Neural cell (in vitro differentiated cells): ENCODE data around the gene CLEC14A. TPM values are rescaled to one million over a fixed set of nuclear protein-coding genes. Genes with fewer than 3 reads are reported as not detected.

ENCODE experiments used
- H2AFZ ChIP-seq: fragments of 200-600, 300-800 bp; sonication (generic), shearing (Covaris generic); 2 replicates; pipeline ENCODE4 v1.6.0; 2014; ENCODE audit warnings: low read depth, mild to moderate bottlenecking, antibody characterized with exemption, low read length, moderate library complexity
- H3F3A ChIP-seq: fragments of 200-600 bp; shearing (Covaris generic); 2 replicates; pipeline ENCODE4 v1.6.1; 2016; ENCODE audit warnings: mild to moderate bottlenecking, moderate library complexity, mixed read lengths, antibody characterized with exemption, low read length; ENCODE audit not compliant: insufficient read depth, poor library complexity, severe bottlenecking
- H3K27ac ChIP-seq: fragments of 200-600, 300-800 bp; sonication (generic), shearing (Covaris generic); 2 replicates; pipeline ENCODE4 v1.5.1; 2014; ENCODE audit warnings: mild to moderate bottlenecking, low read length, moderate library complexity
- H3K27me3 ChIP-seq: fragments of 300-800, 200-600 bp; sonication (generic), shearing (Covaris generic); 2 replicates; pipeline ENCODE4 v1.6.0; 2014; ENCODE audit warnings: mild to moderate bottlenecking, low read depth, low read length, moderate library complexity; ENCODE audit not compliant: insufficient read depth
- H3K36me3 ChIP-seq: fragments of 300-800, 200-600 bp; sonication (generic), shearing (Covaris generic); 2 replicates; pipeline ENCODE4 v1.5.1; 2014; ENCODE audit warnings: mild to moderate bottlenecking, antibody characterized with exemption, low read length, moderate library complexity; ENCODE audit not compliant: insufficient read depth
- H3K4me2 ChIP-seq: fragments of 300-800, 200-600 bp; sonication (generic), shearing (Covaris generic); 2 replicates; pipeline ENCODE4 v1.6.0; 2014; ENCODE audit warnings: mild to moderate bottlenecking, low read length
- H3K4me3 ChIP-seq: fragments of 300-800, 200-600 bp; sonication (generic), shearing (Covaris generic); 2 replicates; pipeline ENCODE4 v1.5.1; 2014; ENCODE audit warnings: mild to moderate bottlenecking, low read length, moderate library complexity
- H3K79me2 ChIP-seq: fragments of 200-600 bp; shearing (Covaris generic); replicated peaks from 2 replicates; pipeline ENCODE4 v1.6.0; 2014; ENCODE audit warnings: mild to moderate bottlenecking, low read length, moderate library complexity; ENCODE audit not compliant: insufficient read depth
- H3K9ac ChIP-seq: fragments of 300-800, 200-600 bp; sonication (generic), shearing (Covaris generic); 2 replicates; pipeline ENCODE4 v1.6.1; 2016; ENCODE audit warnings: mild to moderate bottlenecking, low read length, mixed read lengths
- H3K9me2 ChIP-seq: fragments of 200-600 bp; shearing (Covaris generic); 2 replicates; pipeline ENCODE4 v1.6.1; 2016; ENCODE audit warnings: mild to moderate bottlenecking, low read length, mixed read lengths; ENCODE audit not compliant: insufficient read depth
- H3K9me3 ChIP-seq: fragments of 200-600, 300-800 bp; sonication (generic), shearing (Covaris generic); 2 replicates; pipeline ENCODE4 v1.6.1; 2016; ENCODE audit warnings: mild to moderate bottlenecking, mixed run types, low read length, moderate library complexity, mixed read lengths
- H4K20me1 ChIP-seq: fragments of 200-600 bp; shearing (Covaris generic); 2 replicates; pipeline ENCODE4 v1.6.1; 2016; ENCODE audit warnings: mild to moderate bottlenecking, mixed run types; ENCODE audit not compliant: insufficient read depth
- EP300 ChIP-seq: fragments of 450-650 bp; conservative IDR thresholded peaks from 2 replicates; pipeline ENCODE4 v1.6.1; 2014; ENCODE audit warnings: antibody characterized with exemption, mild to moderate bottlenecking, moderate library complexity; ENCODE audit not compliant: poor library complexity, severe bottlenecking
- POLR2AphosphoS5 ChIP-seq: IDR thresholded peaks from 2 replicates; pipeline ENCODE4 v1.6.1; 2012
- RAD21 ChIP-seq: fragments of 450-650 bp; conservative IDR thresholded peaks from 2 replicates; pipeline ENCODE4 v1.6.1; 2014; ENCODE audit warnings: antibody characterized with exemption, mild to moderate bottlenecking, moderate library complexity
- SMC3 ChIP-seq: fragments of 450-650 bp; conservative IDR thresholded peaks from 2 replicates; pipeline ENCODE4 v1.6.1; 2014; ENCODE audit warnings: antibody characterized with exemption, mild to moderate bottlenecking, moderate library complexity; ENCODE audit not compliant: poor library complexity
- TAF1 ChIP-seq: IDR thresholded peaks from 2 replicates; pipeline ENCODE4 v1.6.1; 2012; ENCODE audit warnings: low read depth
- polyA plus RNA-seq: library from polyadenylated mRNA; depleted of rRNA; stranded (reverse); fragments of >200 nt; gene quantifications from 2 replicates; pipeline ENCODE4 v1.2.3, GENCODE V29; 2014
- TF ChIP-seq, protein P1 (sequence below): fragments of 450-650 bp; IDR thresholded peaks from 2 replicates; pipeline ENCODE4 v1.5.1; 2014; ENCODE audit warnings: antibody characterized with exemption, mild to moderate bottlenecking, moderate library complexity; ENCODE audit not compliant: poor library complexity, severe bottlenecking
- TF ChIP-seq, protein P2 (sequence below): IDR thresholded peaks from 2 replicates; pipeline ENCODE4 v1.6.1; 2012; ENCODE audit warnings: borderline replicate concordance

Gene CLEC14A
- polyA plus RNA-seq, 1 donor from 2014 or later = 0.12 TPM

- Histone ChIP-seq H3K27ac (no peak overlapping the region), H3K9me2 (no peaks in the 10 kb centered on the region), H3K9ac (peak overlapping the region; percentile 50)
Observed at GRCh38 chr14:38209572-38210557, 46.0 kb downstream of the CLEC14A start.

DNA sequence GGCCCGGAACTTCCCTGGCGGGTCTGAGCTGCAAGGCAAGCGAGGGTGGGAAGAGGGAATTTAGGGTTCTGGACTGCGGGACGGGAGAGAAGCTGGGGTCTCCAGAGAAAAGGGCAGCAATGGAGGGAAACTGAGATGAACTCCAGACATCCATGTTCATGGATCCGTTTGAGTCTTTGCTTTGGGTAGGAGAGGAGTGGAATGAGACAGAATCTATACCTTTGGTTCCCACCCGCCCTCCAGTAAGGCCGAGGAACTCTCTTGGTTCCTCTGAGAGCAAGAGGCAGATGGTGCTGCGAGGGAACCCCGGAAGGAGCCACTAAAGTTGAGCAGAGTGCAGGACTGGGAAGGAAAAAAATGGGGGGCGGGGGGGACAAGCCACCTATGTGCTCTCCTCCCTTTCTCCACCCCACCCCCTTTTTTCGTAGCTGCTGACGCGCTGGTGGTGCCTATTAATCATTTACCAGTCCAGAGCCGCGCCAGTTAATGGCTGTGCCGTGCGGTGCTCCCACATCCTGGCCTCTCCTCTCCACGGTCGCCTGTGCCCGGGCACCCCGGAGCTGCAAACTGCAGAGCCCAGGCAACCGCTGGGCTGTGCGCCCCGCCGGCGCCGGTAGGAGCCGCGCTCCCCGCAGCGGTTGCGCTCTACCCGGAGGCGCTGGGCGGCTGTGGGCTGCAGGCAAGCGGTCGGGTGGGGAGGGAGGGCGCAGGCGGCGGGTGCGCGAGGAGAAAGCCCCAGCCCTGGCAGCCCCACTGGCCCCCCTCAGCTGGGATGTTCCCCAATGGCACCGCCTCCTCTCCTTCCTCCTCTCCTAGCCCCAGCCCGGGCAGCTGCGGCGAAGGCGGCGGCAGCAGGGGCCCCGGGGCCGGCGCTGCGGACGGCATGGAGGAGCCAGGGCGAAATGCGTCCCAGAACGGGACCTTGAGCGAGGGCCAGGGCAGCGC, 47.0 kb downstream of the CLEC14A start:
- Histone ChIP-seq H3K36me3 (no peaks in the 10 kb centered on the region), H4K20me1 (no peaks in the 10 kb centered on the region), H3K27me3 (peaks cover 64% of the 10 kb centered on the region), H3K79me2 (no peaks in the 10 kb centered on the region), H3K9me2 (no peaks in the 10 kb centered on the region), H3F3A (no peaks in the 10 kb centered on the region), H3K4me2 (peak overlapping the region; percentile 88), H2AFZ (peak overlapping the region; percentile 3), H3K9me3 (peaks cover 11% of the 10 kb centered on the region), H3K9ac (peak overlapping the region; percentile 50), H3K27ac (no peak overlapping the region), H3K4me3 (peak overlapping the region; percentile 65)
- TF ChIP-seq RAD21 (peak; percentile 69), EP300 (no peak), SMC3 (peak; percentile 58)
- TF ChIP-seq, protein P1, sequence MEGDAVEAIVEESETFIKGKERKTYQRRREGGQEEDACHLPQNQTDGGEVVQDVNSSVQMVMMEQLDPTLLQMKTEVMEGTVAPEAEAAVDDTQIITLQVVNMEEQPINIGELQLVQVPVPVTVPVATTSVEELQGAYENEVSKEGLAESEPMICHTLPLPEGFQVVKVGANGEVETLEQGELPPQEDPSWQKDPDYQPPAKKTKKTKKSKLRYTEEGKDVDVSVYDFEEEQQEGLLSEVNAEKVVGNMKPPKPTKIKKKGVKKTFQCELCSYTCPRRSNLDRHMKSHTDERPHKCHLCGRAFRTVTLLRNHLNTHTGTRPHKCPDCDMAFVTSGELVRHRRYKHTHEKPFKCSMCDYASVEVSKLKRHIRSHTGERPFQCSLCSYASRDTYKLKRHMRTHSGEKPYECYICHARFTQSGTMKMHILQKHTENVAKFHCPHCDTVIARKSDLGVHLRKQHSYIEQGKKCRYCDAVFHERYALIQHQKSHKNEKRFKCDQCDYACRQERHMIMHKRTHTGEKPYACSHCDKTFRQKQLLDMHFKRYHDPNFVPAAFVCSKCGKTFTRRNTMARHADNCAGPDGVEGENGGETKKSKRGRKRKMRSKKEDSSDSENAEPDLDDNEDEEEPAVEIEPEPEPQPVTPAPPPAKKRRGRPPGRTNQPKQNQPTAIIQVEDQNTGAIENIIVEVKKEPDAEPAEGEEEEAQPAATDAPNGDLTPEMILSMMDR = peak; percentile 68

More at GRCh38 chr14:38209572-38210557, 46.0 kb downstream of the CLEC14A start:
- Histone ChIP-seq H4K20me1 (no peaks in the 10 kb centered on the region), H3K4me3 (peak overlapping the region; percentile 65), H2AFZ (no peak overlapping the region), H3K36me3 (no peaks in the 10 kb centered on the region), H3K79me2 (no peaks in the 10 kb centered on the region), H3F3A (no peaks in the 10 kb centered on the region), H3K4me2 (no peak overlapping the region), H3K27me3 (peaks cover 64% of the 10 kb centered on the region), H3K9me3 (peaks cover 11% of the 10 kb centered on the region)
- TF ChIP-seq SMC3 (no peak), TAF1 (no peak), POLR2AphosphoS5 (no peak), EP300 (no peak), RAD21 (no peak)
- TF ChIP-seq, protein P1 = no peak
- TF ChIP-seq, protein P2, sequence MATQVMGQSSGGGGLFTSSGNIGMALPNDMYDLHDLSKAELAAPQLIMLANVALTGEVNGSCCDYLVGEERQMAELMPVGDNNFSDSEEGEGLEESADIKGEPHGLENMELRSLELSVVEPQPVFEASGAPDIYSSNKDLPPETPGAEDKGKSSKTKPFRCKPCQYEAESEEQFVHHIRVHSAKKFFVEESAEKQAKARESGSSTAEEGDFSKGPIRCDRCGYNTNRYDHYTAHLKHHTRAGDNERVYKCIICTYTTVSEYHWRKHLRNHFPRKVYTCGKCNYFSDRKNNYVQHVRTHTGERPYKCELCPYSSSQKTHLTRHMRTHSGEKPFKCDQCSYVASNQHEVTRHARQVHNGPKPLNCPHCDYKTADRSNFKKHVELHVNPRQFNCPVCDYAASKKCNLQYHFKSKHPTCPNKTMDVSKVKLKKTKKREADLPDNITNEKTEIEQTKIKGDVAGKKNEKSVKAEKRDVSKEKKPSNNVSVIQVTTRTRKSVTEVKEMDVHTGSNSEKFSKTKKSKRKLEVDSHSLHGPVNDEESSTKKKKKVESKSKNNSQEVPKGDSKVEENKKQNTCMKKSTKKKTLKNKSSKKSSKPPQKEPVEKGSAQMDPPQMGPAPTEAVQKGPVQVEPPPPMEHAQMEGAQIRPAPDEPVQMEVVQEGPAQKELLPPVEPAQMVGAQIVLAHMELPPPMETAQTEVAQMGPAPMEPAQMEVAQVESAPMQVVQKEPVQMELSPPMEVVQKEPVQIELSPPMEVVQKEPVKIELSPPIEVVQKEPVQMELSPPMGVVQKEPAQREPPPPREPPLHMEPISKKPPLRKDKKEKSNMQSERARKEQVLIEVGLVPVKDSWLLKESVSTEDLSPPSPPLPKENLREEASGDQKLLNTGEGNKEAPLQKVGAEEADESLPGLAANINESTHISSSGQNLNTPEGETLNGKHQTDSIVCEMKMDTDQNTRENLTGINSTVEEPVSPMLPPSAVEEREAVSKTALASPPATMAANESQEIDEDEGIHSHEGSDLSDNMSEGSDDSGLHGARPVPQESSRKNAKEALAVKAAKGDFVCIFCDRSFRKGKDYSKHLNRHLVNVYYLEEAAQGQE = no peak
